GM19351 (cell line): Measurements from ENCODE around the gene ITPR3.

ENCODE experiments used
- ATAC-seq: cut with Tn5 transposase; IDR thresholded peaks from one replicate; pipeline ENCODE4 v1.9.1; 2021; ENCODE audit warnings: mild to moderate bottlenecking, moderate library complexity; ENCODE audit not compliant: unreplicated experiment

ITPR3 gene

GRCh38 chr6:33633462-33634158 lies 12.5 kb downstream of the ITPR3 start:
- ATAC-seq = peak; percentile 54

DNA sequence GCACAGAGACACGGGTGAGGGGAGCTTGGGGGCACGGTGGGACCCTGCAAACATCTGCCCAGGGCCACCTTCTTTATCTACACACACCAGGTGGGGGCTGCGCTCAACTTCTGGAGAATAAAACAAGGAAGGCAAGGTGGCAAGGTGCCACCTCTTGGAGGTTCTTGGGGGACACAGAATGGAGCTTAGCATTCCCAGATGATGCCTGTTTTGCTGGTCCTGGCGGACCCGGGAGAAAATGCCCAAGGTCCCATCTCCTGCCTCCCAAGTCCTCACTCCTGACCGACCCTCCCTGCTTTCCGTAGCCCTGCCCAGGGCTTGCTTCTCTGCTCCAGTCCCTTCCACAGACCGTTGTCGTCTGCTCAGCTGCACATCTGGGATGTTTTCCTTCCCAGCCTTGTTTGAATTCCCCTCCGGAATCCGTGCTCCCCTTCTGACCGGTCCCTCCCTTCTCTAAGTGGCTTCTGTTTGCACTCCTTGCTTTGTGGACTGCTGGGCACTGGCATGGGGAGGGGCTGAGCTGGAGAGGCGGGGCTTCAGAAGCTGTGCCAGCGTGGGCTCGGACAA lies 13.1 kb downstream of the ITPR3 start:
- ATAC-seq = no peak

GRCh38 chr6:33634946-33635345 lies 13.8 kb downstream of the ITPR3 start:
- no peak for ATAC-seq

GRCh38 chr6:33636655-33637054 lies 15.5 kb downstream of the ITPR3 start:
- ATAC-seq = no peak

DNA sequence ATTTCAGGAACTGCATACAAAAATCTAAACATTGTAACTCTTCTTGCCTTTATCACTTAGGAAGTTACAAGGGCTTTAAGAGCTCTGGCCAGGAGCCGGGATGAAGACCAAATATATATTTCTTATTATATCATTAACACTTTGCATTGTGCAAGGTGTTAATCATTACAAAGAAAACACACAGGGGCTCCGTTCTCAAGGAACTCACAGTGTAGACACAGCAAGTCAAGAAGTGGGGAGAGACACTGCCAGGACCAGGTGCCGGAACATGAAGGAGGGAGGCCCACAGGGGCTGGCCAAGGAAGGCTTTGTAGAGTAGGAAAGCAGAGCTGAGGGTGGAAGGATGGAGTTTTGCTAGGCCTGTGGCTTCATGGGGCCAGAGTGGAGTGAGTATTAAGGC lies 17.4 kb downstream of the ITPR3 start:
- ATAC-seq = no peak

DNA sequence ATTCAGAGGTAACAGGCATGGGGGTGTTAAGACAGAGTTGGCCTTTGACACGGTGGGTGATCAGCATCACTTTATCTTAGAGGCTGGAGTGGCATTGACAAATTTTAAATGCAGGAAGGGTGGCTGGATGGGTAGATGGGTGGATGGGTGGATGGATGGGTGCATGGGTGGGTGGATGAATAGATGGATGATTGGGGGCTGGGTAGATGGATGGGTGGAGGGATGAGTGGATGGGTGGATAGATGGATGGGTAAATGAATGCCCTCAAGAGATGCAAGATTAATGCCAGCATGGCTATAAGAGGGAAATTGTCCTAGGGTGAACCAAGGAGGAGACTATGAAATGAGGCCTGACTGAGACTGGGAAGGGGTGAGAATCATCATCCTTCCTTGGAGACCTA lies 18.4 kb downstream of the ITPR3 start:
- ATAC-seq = no peak

GRCh38 chr6:33640361-33640760 lies 19.2 kb downstream of the ITPR3 start:
- no peak for ATAC-seq

- no peak for ATAC-seq
These were observed 20.0 kb downstream of the ITPR3 start for GRCh38 chr6:33641144-33641543.

DNA sequence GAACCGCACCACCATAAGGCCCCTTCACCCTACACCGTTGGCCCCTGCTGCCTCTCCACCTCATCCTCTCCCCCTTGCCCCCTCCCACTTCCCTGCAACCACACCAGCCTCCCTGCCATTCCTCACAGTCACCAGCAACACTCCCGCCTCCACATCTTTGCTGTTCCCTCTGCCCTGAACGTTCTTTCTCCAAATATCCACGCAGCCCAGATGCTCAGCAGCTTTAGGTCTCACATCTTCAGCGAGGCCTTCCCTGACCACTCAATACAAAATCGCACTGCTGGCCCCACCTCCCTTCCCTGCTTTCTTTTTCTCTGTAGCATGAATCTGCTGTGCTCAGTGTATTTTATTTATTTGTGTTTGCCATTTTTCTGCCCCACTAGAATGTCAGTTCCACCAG lies 20.5 kb downstream of the ITPR3 start:
- no peak for ATAC-seq

DNA sequence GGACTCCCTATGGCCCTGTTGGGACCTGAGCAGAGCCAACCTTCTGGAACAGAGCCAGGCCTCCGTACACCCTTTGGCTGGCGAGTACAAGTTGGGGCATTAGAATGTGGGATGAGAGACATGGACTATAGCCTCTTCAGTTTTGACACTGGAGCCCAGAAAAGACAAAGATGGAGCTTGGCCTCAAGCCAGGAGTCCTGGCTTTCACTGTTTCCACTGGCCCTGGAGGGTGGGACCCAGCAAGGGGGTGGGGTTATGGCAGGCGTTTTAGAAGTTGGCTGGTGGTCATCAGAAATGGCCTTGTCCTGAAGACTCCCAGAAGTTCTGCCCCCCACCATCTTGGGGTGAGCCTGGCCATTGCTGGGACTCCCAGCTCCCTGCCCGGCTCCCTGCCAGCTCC lies 21.8 kb downstream of the ITPR3 start:
- no peak for ATAC-seq

- ATAC-seq = no peak
These were observed 30.3 kb downstream of the ITPR3 start for GRCh38 chr6:33651403-33651802.

- no peak for ATAC-seq
These were observed 30.9 kb downstream of the ITPR3 start for GRCh38 chr6:33652002-33652401.

DNA sequence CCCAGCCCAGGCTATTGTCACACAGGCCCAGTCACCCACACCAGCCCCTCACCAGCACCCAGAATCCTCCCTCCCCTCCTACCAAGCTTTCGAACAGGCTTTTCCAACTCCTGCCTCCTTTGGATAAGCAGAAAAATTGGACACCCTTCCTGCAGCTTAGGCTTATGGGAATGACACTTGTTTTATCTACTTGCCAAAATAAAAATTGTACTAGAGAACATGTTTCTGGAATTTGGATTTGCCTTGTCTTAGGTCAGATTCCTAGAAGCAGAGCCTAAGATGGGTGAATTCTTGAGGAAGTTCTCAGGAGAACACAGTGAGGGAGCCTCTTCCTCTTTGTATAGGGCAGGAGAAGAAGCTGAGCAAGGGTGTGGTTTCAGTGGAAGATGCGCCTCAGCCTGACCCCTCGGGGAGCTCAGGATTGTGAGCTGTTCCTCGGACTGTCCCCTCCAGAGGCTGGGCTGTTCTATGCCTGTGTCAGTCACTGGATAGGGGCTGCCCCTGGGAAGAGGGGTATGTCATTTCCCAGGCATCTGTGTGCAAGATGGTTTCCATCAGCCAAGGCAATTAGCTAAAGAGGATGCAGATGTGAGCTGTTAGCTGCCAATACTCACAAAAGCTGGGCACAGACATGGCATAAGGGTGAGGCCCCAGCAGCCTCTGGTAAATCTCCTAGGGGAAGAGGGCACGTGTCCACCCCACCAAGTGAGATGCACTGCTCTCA lies 33.9 kb downstream of the ITPR3 start:
- no peak for ATAC-seq

DNA sequence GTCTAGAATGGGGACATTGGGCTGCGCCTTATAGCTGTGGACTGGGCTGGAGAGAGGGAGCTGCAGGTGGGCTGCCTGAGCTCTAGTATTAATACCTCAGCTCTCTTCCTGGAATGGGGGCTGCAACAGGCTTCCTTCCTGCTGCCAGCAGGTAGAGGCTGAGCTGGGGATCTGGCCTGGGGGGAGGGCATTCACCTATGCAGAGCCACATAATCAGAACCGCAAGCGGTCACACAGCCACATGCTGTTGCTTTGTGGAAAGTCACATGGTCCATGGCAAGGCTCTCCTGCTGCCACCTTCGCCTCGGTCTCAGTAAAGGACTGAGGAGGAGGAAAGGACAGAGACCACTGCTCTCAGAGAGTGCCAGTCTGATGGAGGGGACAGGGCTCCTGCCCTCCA lies 35.7 kb downstream of the ITPR3 start:
- no peak for ATAC-seq

DNA sequence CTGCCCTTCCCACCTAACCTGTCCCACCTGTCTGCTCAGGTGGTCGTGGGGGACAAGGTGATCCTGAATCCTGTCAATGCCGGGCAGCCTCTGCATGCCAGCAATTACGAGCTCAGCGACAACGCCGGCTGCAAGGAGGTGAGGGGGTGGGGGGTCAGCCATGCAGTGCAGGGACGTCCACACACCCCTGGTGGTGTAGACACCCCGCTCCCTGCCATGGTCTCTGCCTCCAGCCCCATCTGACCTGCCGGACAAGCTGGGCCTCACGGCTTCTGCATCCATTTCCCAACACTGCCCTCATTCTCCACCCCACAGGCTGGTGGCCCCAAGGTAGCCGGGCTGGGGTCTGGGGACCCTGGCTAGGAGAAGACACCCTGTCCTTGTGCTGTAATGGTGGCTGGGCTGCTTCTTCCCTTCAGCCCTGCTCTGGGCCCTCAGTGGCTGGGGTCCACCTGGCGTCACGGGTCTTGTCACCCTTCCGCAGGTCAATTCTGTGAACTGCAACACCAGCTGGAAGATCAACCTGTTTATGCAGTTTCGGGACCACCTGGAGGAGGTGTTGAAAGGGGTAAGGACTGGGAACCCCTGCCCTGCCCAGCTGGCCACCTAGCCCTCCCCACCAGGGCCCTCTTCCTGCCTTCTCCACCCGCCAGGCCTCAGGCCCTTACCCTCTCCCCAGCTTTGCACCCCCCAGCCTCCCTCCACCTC lies 38.0 kb downstream of the ITPR3 start:
- ATAC-seq = no peak

DNA sequence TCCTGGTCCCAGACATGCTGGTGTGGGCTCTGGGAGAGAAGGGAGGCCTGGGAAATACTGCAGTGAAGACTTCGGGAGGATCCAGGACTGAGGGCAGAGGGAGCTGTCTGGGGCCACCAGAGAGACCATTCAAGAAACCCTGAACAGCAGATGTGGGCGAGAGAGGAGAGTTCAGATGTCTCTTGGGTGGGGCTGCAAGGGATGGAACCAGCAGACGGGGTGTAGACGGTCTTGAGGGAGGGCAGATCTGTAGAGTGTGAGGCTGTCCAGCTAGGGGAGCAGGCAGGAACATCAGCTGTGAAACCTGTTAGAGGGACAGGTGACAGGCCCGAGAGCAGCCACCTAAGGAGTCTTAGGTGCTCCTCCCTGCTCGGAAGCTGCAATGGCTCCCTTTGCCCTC lies 38.9 kb downstream of the ITPR3 start:
- no peak for ATAC-seq

DNA sequence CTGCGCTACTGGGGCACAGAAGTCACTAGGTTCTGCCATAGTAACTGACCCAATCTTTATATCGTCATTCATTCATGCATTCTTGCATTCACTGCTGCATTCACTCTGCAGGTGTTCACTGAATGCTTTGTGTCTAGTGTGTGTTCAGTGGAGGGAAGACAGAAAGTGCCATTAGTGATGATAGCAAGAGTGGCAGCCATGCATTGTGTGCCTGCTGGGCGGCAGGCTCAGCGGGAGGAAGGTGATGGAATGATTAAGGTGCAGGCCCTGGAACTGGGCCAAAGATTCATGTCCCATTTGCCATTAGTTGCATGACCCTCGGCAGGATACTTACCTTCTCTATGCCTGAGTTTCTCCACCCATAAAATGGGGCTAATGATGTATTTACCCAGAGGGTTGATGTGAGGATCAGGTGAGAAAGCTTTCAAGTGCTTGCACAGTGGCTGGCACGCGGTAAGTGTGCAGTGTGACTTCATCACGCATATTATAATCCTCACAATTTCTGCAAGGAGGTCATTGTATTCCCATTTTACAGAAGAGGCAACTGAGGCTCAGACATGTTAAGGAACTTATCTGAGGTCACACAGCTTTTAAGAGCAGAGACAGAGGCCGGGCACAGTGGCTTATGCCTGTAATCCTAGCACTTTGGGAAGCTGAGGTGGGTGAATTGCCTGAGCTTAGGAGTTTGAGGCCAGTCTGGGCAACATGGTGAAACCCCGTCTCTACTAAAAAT lies 40.1 kb downstream of the ITPR3 start:
- no peak for ATAC-seq

- no peak for ATAC-seq
These were observed 41.2 kb downstream of the ITPR3 start for GRCh38 chr6:33662318-33662717.

DNA sequence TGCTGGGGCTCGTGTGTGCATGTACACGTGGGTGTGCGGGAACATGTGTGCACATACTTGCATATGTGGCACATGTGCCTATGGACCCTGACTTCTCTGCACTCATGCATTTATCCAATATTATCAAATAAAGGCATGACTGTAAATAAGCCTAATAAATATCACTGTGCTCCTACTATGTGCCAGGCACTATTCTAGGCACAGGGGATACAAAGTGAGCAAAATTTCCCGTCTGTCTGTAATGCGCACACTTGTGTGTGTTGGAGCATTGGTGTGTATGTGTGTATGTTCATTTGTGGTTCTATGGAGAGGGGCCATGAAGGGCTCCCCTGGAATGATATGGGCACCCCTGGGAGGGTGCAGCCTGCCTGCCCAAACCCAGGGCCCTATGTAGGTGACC lies 41.9 kb downstream of the ITPR3 start:
- no peak for ATAC-seq

DNA sequence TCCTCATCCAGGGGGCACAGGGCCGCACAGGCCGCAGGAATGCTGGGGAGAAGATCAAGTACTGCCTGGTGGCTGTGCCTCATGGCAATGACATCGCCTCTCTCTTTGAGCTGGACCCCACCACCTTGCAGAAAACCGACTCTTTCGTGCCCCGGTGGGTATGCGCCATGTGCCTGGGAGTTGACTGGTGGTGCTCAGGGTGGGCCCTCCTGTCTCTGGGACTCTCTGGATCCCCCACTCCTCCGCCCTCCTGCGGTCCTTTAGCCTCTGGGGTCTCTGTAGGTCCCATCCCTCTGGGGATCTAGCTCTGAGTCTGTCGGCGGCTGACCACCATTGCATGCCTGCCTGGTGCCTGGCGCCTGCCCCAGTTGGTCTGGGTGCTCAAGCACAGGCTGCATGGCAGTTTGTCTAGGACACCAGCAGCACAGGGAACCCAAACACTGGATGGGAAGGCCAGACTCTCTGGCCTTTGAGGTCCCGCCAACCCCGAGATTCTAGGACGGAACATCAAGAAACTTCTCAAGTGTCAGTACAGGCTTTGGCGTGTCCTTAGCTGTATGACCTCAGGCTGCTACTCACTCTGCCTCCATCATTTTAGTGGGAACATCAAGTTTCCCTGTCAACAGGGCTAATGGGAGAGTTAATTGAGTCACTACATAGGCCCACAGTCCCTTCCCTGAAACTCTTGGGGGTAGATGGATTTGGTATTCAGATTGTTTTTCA lies 42.8 kb downstream of the ITPR3 start:
- no peak for ATAC-seq
